Measurements from ENCODE around the gene TUFT1. TPM values are rescaled to one million over a fixed set of nuclear protein-coding genes. Genes with fewer than 3 reads are reported as not detected.

TUFT1 gene
- total and polyA plus RNA-seq, 10 of the 15 experiments (the other 5 are each of a cell fraction or from before 2014, with no cell fraction given): 0.08 to 4.3 (median 3.2) TPM

DNA sequence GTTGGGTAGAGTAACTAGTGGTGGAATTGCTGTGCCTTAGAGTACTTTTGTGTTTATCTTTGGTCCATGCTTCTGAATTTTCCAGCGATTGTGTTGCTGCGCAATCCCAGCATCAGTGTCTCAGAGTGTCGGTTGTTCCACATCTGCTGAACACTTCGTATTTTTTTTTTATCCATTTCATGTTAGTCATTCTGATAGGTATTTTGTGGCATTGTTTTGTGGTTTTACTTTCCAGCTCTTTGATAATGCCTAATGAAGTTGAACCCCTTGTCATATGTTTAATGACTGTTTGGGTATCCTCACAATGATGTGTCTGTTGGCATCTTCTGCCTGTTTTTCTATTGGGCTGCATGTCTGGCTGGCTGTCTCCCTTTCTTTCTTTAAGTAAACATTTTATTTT, 13.6 kb downstream of the TUFT1 start:
- Histone ChIP-seq H3K79me2 (ENCODE audit: control insufficient read depth, insufficient read depth, low read length) (no peaks in the 10 kb centered on the region), H3K4me3 (no peak overlapping the region), H2AFZ (ENCODE audit: control insufficient read depth, low read depth, low read length) (no peak overlapping the region), H3K27me3 (replicated peaks in 1 of 2; ENCODE audit: control insufficient read depth in 2 of 2, insufficient read depth in 2 of 2, low read length in 1 of 2) (no peaks in the 10 kb centered on the region), H3K9ac (ENCODE audit: control insufficient read depth, insufficient read depth, low read length) (no peak overlapping the region), H3K4me2 (ENCODE audit: control insufficient read depth, insufficient read depth) (no peak overlapping the region), H4K20me1 (ENCODE audit: control insufficient read depth, insufficient read depth) (no peaks in the 10 kb centered on the region), H3K36me3 (ENCODE audit: control insufficient read depth in 2 of 2, insufficient read depth in 2 of 2, low read length in 1 of 2) (no peaks in the 10 kb centered on the region), H3K9me3 (replicated peaks; ENCODE audit: control insufficient read depth, insufficient read depth, low read length) (no peaks in the 10 kb centered on the region), H3K27ac (ENCODE audit: control insufficient read depth, insufficient read depth) (no peak overlapping the region), H3K4me1 (ENCODE audit: control insufficient read depth, insufficient read depth, low read length) (no peaks in the 10 kb centered on the region)
- ChIA-PET SMC1A (ENCODE audit: uncharacterized antibody, unreplicated experiment) (no interaction called here), CTCF (no interaction called here), POLR2A (no interaction called here), RAD21 (ENCODE audit: unreplicated experiment) (no interaction called here)
- ATAC-seq: no peak; the same call in 2 of the 3 replicates
- no peak for FAIRE-seq
- no TSS peak for BruUV-seq (replicated peaks)
- intact Hi-C loops (cut with micrococcal nuclease; ENCODE audit: unreplicated experiment): no loop called here
- TF ChIP-seq JUNB (IDR thresholded peaks at IDR 0.05): peak; percentile 41; the same call in 1 of the 2 replicates
- TF ChIP-seq PRDM15 (CRISPR knock-in tag; IDR thresholded peaks at IDR 0.05): no peak
- peak; percentile 76 for TF ChIP-seq RUNX3 (IDR thresholded peaks at IDR 0.05; ENCODE audit: low read length)
- peak; percentile 61; the same call in 1 of the 2 replicates for TF ChIP-seq TCF7 (IDR thresholded peaks at IDR 0.05; ENCODE audit: borderline replicate concordance)
- 56% methylated on average over 4 of the region's 4 CpGs for WGBS (ENCODE audit: insufficient coverage, insufficient replicate concordance, low lambda C conversion rate, missing lambda C conversion rate)
- in situ Hi-C loops (cut with MboI): no loop called here
- no peak for DNase-seq (ENCODE audit: low read depth, low spot score)

GRCh38 chr1:151556052-151556451, 15.9 kb downstream of the TUFT1 start:
- no peak for DNase-seq (ENCODE audit: low read depth, low spot score)
- no peak overlapping the region for H2AFZ ChIP-seq (ENCODE audit: control insufficient read depth, low read depth, low read length)
- no peaks in the 10 kb centered on the region for H3K9me3 ChIP-seq (replicated peaks; ENCODE audit: control insufficient read depth, insufficient read depth, low read length)
- in situ Hi-C loops (cut with MboI): no loop called here
- no peaks in the 10 kb centered on the region for H3K4me1 ChIP-seq (ENCODE audit: control insufficient read depth, insufficient read depth, low read length)
- no peak overlapping the region for H3K4me2 ChIP-seq (ENCODE audit: control insufficient read depth, insufficient read depth)
- ChIA-PET RAD21 (ENCODE audit: unreplicated experiment) (no interaction called here), POLR2A (interaction anchor here (0.6 kb wide), 1 partner anchor 61 kb away, joined by 3 read pairs; no protein-coding TSS in a partner anchor), SMC1A (ENCODE audit: uncharacterized antibody, unreplicated experiment) (no interaction called here), CTCF (no interaction called here)
- ATAC-seq: no peak
- TF ChIP-seq FOS (IDR thresholded peaks at IDR 0.05; ENCODE audit: borderline replicate concordance, extremely low read depth, insufficient read length): no peak
- TF ChIP-seq, protein P1, sequence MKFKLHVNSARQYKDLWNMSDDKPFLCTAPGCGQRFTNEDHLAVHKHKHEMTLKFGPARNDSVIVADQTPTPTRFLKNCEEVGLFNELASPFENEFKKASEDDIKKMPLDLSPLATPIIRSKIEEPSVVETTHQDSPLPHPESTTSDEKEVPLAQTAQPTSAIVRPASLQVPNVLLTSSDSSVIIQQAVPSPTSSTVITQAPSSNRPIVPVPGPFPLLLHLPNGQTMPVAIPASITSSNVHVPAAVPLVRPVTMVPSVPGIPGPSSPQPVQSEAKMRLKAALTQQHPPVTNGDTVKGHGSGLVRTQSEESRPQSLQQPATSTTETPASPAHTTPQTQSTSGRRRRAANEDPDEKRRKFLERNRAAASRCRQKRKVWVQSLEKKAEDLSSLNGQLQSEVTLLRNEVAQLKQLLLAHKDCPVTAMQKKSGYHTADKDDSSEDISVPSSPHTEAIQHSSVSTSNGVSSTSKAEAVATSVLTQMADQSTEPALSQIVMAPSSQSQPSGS (IDR thresholded peaks at IDR 0.05; ENCODE audit: low read length): no peak
- no peak for TF ChIP-seq MXI1 (IDR thresholded peaks at IDR 0.05; ENCODE audit: low read depth, low read length)
- TF ChIP-seq, protein P2, sequence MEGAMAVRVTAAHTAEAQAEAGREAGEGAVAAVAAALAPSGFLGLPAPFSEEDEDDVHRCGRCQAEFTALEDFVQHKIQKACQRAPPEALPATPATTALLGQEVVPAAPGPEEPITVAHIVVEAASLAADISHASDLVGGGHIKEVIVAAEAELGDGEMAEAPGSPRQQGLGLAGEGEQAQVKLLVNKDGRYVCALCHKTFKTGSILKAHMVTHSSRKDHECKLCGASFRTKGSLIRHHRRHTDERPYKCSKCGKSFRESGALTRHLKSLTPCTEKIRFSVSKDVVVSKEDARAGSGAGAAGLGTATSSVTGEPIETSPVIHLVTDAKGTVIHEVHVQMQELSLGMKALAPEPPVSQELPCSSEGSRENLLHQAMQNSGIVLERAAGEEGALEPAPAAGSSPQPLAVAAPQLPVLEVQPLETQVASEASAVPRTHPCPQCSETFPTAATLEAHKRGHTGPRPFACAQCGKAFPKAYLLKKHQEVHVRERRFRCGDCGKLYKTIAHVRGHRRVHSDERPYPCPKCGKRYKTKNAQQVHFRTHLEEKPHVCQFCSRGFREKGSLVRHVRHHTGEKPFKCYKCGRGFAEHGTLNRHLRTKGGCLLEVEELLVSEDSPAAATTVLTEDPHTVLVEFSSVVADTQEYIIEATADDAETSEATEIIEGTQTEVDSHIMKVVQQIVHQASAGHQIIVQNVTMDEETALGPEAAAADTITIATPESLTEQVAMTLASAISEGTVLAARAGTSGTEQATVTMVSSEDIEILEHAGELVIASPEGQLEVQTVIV (IDR thresholded peaks at IDR 0.05; ENCODE audit: borderline replicate concordance, partially characterized antibody): no peak
- no peak for TF ChIP-seq NR2F1 (conservative IDR thresholded peaks at IDR 0.05)
- TF ChIP-seq FOXM1 (IDR thresholded peaks at IDR 0.05; ENCODE audit: low read depth, low read length): no peak
- no peak for TF ChIP-seq RUNX3 (IDR thresholded peaks at IDR 0.05; ENCODE audit: low read length)
- TF ChIP-seq HCFC1 (IDR thresholded peaks at IDR 0.05; ENCODE audit: low read length): no peak
- no peaks in the 10 kb centered on the region for H3K79me2 ChIP-seq (ENCODE audit: control insufficient read depth, insufficient read depth, low read length)
- no peaks in the 10 kb centered on the region for H3K27me3 ChIP-seq (replicated peaks in 1 of 2; ENCODE audit: control insufficient read depth in 2 of 2, insufficient read depth in 2 of 2, low read length in 1 of 2)
- no peak overlapping the region for H3K4me3 ChIP-seq
- no TSS peak for BruUV-seq (replicated peaks)
- intact Hi-C loops (cut with micrococcal nuclease; ENCODE audit: unreplicated experiment): no loop called here
- FAIRE-seq: no peak
- no peak overlapping the region for H3K9ac ChIP-seq (ENCODE audit: control insufficient read depth, insufficient read depth, low read length)
- H4K20me1 ChIP-seq (ENCODE audit: control insufficient read depth, insufficient read depth): no peaks in the 10 kb centered on the region
- H3K36me3 ChIP-seq (ENCODE audit: control insufficient read depth in 2 of 2, insufficient read depth in 2 of 2, low read length in 1 of 2): no peaks in the 10 kb centered on the region
- no peak overlapping the region for H3K27ac ChIP-seq (ENCODE audit: control insufficient read depth, insufficient read depth)
- WGBS (ENCODE audit: insufficient coverage, insufficient replicate concordance, low lambda C conversion rate, missing lambda C conversion rate): 40% methylated on average over 1 of the region's 2 CpGs

Data from GM12878 (cell line).